Right forelimb (tissue), 1 donor: Measurements from ENCODE around the gene AMIGO2.
"Not testable (repeated sequence)": the region's sequence is repeated elsewhere in the genome, so short reads cannot be mapped to it uniquely, and the experiment has no call there.

Source experiments
- DNase-seq: peaks from one replicate; pipeline ENCODE4 v3.0.0-alpha.2; 2018

The AMIGO2 gene

DNA sequence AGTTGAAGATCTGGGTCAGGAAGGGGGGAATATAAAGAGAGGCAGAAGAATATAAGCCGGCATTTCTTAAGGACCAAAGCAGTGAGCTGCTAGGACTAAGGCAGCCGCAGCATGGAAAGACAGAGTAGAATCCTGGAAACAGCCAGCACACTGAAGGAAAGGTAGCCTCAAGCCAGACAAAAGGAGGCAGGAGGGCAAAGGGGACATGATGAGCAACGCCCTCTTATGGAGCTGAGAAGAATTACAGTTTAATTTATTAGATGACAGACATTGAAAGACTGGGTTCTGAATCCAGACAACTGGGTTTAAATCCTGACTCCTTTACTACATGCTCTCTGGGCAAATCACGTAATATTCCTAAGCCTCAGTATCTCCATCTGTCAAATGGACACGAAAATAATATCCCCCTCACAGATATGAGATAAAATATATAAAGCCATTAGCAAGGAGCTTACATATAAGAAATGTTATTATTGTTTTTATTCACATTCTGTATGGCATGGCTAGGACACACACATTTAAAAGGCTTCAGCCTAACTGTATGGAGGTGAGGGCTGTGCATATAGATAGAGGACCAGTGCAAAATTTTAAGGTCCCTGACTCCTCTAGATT is 8.4 kb downstream of the AMIGO2 start:
- no peak for DNase-seq

- DNase-seq, result no peak
These were observed 9.4 kb downstream of the AMIGO2 start for GRCh38 chr12:47070310-47070709.

GRCh38 chr12:47068539-47068938 is 11.2 kb downstream of the AMIGO2 start:
- DNase-seq, result no peak

DNA sequence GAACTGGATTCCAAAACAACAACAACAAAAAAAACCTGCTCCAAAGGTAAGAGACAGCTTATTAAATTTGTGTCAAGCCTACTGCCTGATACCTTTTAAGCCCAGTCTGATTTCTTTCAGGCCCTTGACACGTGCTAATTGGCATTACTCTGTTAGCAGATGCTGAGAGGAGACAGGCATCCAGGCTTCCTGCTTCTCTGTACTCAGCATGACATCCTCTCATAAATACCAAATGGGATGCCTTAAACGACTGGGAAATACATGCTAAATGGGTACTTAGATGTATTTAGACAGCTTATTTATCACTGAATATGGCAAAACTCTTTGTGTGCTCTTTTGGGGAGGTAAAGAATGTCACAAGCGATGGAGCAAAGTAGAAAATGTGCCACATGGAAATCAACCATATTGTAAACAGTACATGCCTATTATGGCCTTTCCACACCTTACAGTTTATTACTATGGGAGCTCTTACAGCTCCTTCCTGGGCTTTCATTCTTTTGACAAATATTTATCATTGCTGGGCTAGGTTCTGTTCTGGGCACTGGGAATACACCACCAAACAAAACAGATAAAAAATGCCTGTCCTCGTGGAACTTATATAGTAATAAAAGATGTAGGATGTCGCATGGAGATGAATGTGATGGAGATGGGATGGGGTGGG is 11.9 kb downstream of the AMIGO2 start:
- no peak for DNase-seq

DNA sequence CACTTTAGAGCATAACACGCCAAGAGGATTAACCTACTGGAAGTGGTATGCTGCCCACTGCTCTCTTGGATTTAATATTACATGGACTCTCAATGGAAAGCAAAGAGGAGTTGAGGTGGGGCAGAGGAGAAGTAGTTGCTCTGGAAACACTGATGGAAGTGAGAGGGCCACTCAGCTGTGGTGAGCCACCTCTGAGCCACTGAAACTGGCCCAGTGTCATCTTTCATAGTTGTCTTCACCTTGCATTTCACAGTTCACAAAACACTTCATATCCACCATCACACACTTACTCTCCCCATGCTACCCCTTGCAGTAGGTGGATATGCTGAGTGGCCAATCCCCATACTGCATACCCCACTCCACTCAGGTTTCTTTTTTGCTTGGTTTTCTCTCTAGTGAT is 12.6 kb downstream of the AMIGO2 start:
- DNase-seq, result no peak

- no peak for DNase-seq
These were observed 13.3 kb downstream of the AMIGO2 start for GRCh38 chr12:47066278-47067025.

DNA sequence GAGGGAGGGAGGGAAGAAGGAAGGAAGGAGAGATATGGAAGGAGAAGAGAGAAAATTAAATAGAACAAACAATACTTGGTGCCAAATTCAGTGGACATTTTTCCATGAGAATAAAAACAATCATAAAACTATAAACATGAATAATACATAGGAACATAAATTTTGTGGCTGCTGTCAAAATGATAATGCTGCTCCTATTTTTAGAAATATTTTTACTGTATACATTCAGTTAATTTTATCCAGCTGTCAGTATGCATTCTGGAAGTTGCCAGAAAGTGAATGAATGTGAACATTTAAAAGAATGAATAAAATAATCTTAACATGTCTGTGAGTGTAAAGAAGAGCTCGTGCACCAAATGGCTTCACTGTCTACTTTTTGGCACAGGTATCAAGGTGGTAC is 14.2 kb downstream of the AMIGO2 start:
- no peak for DNase-seq

DNA sequence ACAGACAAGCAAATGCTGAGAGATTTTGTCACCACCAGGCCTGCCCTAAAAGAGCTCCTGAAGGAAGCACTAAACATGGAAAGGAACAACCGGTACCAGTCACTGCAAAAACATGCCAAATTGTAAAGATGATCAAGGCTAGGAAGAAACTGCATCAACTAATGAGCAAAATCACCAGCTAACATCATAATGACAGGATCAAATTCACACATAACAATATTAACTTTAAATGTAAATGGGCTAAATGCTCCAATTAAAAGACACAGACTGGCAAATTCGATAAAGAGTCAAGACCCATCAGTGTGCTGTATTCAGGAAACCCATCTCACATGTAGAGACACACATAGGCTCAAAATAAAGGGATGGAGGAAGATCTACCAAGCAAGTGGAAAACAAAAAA is 21.1 kb downstream of the AMIGO2 start:
- DNase-seq, result not testable (repeated sequence)

GRCh38 chr12:47056944-47057343 is 22.8 kb downstream of the AMIGO2 start:
- DNase-seq, result not testable (repeated sequence)

- DNase-seq, result not testable (repeated sequence)
These were observed 23.9 kb downstream of the AMIGO2 start for GRCh38 chr12:47055856-47056255.

DNA sequence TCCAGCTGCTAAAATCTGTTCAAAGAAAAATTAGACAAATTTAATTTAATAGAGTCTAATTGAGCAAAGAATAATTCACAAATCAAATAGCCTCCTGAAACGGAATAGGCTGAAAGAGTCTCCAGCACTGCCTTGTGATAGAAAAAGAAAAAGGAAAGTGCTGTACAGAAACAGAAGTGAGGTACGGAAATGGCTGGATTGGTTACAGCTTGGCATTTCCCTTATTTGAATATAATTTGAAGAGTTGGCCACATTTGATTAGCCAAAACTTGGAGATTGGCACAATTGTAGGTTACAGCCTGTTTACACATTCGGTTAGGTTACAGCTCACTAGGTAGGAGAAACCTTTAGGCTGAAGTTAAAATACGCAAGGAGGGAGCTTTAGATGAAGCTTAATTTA is 25.1 kb downstream of the AMIGO2 start:
- no peak for DNase-seq

- no peak for DNase-seq
These were observed 25.8 kb downstream of the AMIGO2 start for GRCh38 chr12:47053961-47054360.

DNA sequence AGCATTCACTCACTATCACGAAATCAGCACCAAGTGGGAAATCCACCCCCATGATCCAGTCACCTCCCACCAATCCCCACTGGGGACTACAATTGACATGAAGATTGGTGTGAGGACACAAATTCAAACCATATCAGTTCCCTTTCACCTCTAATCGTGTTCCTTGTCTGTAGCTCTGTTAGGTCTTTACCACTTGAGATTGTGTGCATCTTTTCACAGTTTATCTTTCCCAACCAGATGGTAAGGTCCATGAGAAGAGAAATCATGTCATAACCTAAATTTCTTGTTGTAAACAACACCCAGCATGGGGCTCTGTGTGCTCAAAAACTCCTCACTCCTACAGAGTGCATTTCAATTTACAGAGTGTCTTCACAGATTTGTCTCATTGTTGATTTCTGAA is 27.5 kb downstream of the AMIGO2 start:
- no peak for DNase-seq

- DNase-seq, result not testable (repeated sequence)
These were observed 28.5 kb downstream of the AMIGO2 start for GRCh38 chr12:47051291-47051690.

GRCh38 chr12:47048541-47048940 is 31.2 kb downstream of the AMIGO2 start:
- no peak for DNase-seq

DNA sequence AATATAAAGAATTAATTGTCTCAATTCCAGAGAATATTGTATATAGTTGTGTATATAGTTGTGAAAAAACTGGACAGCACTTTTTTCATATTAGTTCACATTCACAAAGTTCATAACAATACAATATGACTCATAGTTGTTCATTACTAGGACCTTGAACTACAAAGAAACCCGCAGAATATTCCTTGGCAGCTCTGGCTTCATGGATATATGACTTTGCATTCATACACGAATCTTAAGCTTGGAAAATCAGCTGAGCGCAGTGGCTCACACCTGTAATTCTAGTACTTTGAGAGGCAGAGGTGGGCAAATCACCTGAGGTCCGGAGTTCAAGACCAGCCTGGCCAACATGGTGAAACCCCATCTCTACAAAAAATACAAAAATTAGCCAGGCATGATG is 38.4 kb downstream of the AMIGO2 start:
- no peak for DNase-seq

- DNase-seq, result no peak
These were observed 40.0 kb downstream of the AMIGO2 start for GRCh38 chr12:47039756-47040155.

GRCh38 chr12:47039079-47039478 is 40.7 kb downstream of the AMIGO2 start:
- no peak for DNase-seq

GRCh38 chr12:47038270-47038748 is 41.5 kb downstream of the AMIGO2 start:
- no peak for DNase-seq

DNA sequence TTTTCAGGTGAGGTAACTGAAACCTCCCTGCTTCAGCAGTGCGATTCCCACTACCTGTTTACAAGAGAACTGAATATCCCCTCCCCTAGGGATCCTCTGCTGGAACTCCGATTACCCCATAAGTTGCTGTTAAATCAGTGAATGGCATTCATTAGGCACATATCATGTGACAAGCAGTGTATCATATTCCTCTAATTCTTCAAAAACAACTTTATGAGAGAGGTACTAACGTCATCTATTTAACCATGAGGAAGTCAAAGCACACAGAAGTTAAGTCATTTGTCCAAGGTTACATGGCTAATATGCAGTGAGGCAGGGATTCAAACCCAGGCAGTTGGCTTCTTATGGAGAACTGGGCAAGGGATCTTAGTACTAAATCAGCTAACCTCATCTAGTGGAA is 44.3 kb downstream of the AMIGO2 start:
- DNase-seq, result no peak

GRCh38 chr12:47034661-47035060 is 45.1 kb downstream of the AMIGO2 start:
- DNase-seq, result no peak

GRCh38 chr12:47033789-47034555 is 45.8 kb downstream of the AMIGO2 start:
- DNase-seq, result no peak

DNA sequence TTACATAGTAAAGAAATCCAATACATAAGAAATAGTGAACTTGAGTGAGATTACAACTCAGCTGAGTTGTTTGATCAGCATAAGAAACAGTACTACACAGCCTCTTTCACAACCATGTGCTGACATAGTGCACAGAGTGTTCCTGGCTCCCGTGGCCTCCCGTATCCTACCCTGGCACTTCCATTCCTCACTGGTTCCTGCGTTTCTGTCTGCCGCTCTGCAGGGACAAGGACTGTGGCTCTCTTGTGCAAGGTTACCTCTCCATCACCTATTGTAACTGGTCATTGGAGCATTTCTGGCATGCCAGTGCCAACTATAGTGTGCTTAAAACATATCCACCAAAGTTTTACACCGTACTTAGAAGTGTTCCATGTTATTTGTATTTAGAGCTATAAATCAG is 46.7 kb downstream of the AMIGO2 start:
- no peak for DNase-seq
